Neural progenitor cell (in vitro differentiated cells): ENCODE measurements around the gene ARG2. TPM values are rescaled to one million over a fixed set of nuclear protein-coding genes. Genes with fewer than 3 reads are reported as not detected.

Source experiments
- DNase-seq: peaks from one replicate; pipeline ENCODE4 v3.0.0-alpha.2; 2016; ENCODE audit warnings: low spot score
- H2AFZ ChIP-seq: fragments of 200-600 bp; sonication (generic); replicated peaks from 2 replicates; pipeline ENCODE4 v1.6.1; 2016; ENCODE audit warnings: antibody characterized with exemption
- H3F3A ChIP-seq: fragments of 200-600 bp; sonication (generic); 2 replicates; pipeline ENCODE4 v1.6.1; 2016; ENCODE audit warnings: antibody characterized with exemption, low read depth
- H3K27ac ChIP-seq: fragments of 200-600 bp; sonication (generic); 2 replicates; pipeline ENCODE4 v1.5.1; 2016; ENCODE audit warnings: mild to moderate bottlenecking
- H3K27me3 ChIP-seq: fragments of 200-600 bp; sonication (generic); 2 replicates; pipeline ENCODE4 v1.6.1; 2016; ENCODE audit warnings: mild to moderate bottlenecking, moderate library complexity
- H3K36me3 ChIP-seq: fragments of 200-600 bp; sonication (generic); 2 replicates; pipeline ENCODE4 v1.5.1; 2016
- H3K4me1 ChIP-seq: fragments of 200-600 bp; sonication (generic); 2 replicates; pipeline ENCODE4 v1.6.1; 2016; ENCODE audit warnings: mixed run types
- H3K4me2 ChIP-seq: fragments of 200-600 bp; sonication (generic); 2 replicates; pipeline ENCODE4 v1.6.1; 2016
- H3K4me3 ChIP-seq: fragments of 200-600 bp; sonication (generic); 2 replicates; pipeline ENCODE4 v1.5.1; 2016
- H3K79me2 ChIP-seq: fragments of 200-600 bp; sonication (generic); 2 replicates; pipeline ENCODE4 v1.6.1; 2016; ENCODE audit warnings: low read depth
- H3K9ac ChIP-seq: fragments of 200-600 bp; sonication (generic); 2 replicates; pipeline ENCODE4 v1.6.1; 2016
- H3K9me3 ChIP-seq: fragments of 200-600 bp; sonication (generic); 2 replicates; pipeline ENCODE4 v1.5.1; 2016; ENCODE audit warnings: low read depth
- H4K20me1 ChIP-seq: fragments of 200-600 bp; sonication (generic); 2 replicates; pipeline ENCODE4 v1.6.1; 2016; ENCODE audit warnings: low read depth
- H3K27ac Mint-ChIP-seq: 3 replicates; pipeline ENCODE4 v1.8.0; 2021; ENCODE audit warnings: mixed read lengths
- H3K27me3 Mint-ChIP-seq: 2 replicates; pipeline ENCODE4 v1.8.0; 2022; ENCODE audit warnings: low read depth, mild to moderate bottlenecking, inconsistent platforms, moderate library complexity, mixed read lengths; ENCODE audit not compliant: insufficient read depth
- H3K36me3 Mint-ChIP-seq: 3 replicates; pipeline ENCODE4 v1.8.0; 2021; ENCODE audit warnings: mixed read lengths
- H3K4me1 Mint-ChIP-seq: 3 replicates; pipeline ENCODE4 v1.8.0; 2021; ENCODE audit warnings: mixed read lengths
- H3K4me3 Mint-ChIP-seq: 3 replicates; pipeline ENCODE4 v1.8.0; 2021; ENCODE audit warnings: mild to moderate bottlenecking, moderate library complexity, mixed read lengths
- H3K9me3 Mint-ChIP-seq: 3 replicates; pipeline ENCODE4 v1.8.0; 2020; ENCODE audit warnings: mixed read lengths
- EZH2 ChIP-seq: fragments of 200-600 bp; sonication (generic); IDR thresholded peaks from 2 replicates; pipeline ENCODE4 v1.6.1; 2017; ENCODE audit warnings: antibody characterized with exemption, mild to moderate bottlenecking, moderate library complexity
- EZH2phosphoT487 ChIP-seq: fragments of 200-600 bp; sonication (generic); IDR thresholded peaks from 2 replicates; pipeline ENCODE4 v1.6.1; 2017; ENCODE audit warnings: antibody characterized with exemption
- total RNA-seq: library from RNA; depleted of rRNA; stranded (reverse); fragments of >200 nt; gene quantifications from 2 replicates; pipeline ENCODE4 v1.2.3, GENCODE V29; 2015; ENCODE audit warnings: low replicate concordance
- TF ChIP-seq, protein P1 (sequence below): fragments of 200-600 bp; sonication (generic); IDR thresholded peaks from 2 replicates; pipeline ENCODE4 v1.5.1; 2017; ENCODE audit warnings: antibody characterized with exemption, mild to moderate bottlenecking

The ARG2 gene
- total RNA-seq, 1 donor from 2014 or later: 92.4 TPM

DNA sequence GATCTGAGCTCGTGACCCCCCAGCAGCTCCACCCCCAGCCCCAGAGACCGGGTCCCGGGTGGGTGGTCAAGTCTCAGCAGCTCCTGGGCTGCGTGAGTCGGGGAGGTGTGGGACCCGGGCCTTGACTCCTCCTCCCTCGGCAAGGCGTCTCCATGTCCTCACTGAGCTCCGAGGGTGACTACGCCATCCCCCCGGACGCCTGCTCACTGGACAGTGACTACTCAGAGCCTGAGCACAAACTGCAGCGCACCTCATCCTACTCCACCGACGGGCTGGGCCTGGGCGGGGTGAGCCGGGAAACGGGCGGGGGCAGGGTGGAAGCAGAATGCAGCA, 47.8 kb upstream of the ARG2 start:
- Histone ChIP-seq H3K4me1 (peaks cover 9% of the 10 kb centered on the region), H3K27me3 (no peaks in the 10 kb centered on the region), H3K9me3 (no peaks in the 10 kb centered on the region), H3K4me3 (no peak overlapping the region), H3K79me2 (no peaks in the 10 kb centered on the region), H4K20me1 (no peaks in the 10 kb centered on the region), H3K9ac (no peak overlapping the region), H3K27ac (no peak overlapping the region), H2AFZ (no peak overlapping the region), H3F3A (peaks cover 5% of the 10 kb centered on the region), H3K4me2 (no peak overlapping the region), H3K36me3 (no peaks in the 10 kb centered on the region)
- Mint-ChIP-seq H3K4me1 (peaks cover 10% of the 10 kb centered on the region), H3K27ac (no peak overlapping the region), H3K9me3 (no peaks in the 10 kb centered on the region), H3K36me3 (no peaks in the 10 kb centered on the region), H3K4me3 (no peak overlapping the region), H3K27me3 (peaks cover 7% of the 10 kb centered on the region)
- TF ChIP-seq, protein P1, sequence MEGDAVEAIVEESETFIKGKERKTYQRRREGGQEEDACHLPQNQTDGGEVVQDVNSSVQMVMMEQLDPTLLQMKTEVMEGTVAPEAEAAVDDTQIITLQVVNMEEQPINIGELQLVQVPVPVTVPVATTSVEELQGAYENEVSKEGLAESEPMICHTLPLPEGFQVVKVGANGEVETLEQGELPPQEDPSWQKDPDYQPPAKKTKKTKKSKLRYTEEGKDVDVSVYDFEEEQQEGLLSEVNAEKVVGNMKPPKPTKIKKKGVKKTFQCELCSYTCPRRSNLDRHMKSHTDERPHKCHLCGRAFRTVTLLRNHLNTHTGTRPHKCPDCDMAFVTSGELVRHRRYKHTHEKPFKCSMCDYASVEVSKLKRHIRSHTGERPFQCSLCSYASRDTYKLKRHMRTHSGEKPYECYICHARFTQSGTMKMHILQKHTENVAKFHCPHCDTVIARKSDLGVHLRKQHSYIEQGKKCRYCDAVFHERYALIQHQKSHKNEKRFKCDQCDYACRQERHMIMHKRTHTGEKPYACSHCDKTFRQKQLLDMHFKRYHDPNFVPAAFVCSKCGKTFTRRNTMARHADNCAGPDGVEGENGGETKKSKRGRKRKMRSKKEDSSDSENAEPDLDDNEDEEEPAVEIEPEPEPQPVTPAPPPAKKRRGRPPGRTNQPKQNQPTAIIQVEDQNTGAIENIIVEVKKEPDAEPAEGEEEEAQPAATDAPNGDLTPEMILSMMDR: no peak
- TF ChIP-seq EZH2: no peak
- no peak for TF ChIP-seq EZH2phosphoT487
- DNase-seq: no peak

DNA sequence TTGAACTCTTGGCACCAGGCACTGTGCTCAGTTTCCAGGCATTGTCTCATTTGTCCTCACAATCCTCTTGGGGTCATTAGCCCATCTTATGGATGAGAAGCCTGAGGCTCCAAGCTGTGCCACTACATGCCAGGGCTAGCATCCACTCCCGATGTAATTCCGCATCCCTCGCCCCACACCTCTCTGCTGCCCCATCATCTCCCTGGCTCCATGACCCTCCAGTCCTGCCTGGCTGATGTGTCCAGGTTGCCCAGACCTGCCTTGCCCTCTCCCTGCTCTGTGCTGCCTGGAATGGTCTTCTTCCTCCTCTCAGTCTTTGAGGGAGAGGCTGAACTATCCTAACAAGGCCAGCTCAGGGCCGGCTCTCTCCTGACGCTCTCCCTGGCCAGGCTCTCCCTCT, 47.1 kb upstream of the ARG2 start:
- Histone ChIP-seq H3K27ac (no peak overlapping the region), H2AFZ (no peak overlapping the region), H3K9ac (no peak overlapping the region), H3K4me1 (peaks cover 3% of the 10 kb centered on the region), H4K20me1 (no peaks in the 10 kb centered on the region), H3K4me3 (no peak overlapping the region), H3F3A (no peaks in the 10 kb centered on the region), H3K79me2 (no peaks in the 10 kb centered on the region), H3K9me3 (no peaks in the 10 kb centered on the region), H3K27me3 (no peaks in the 10 kb centered on the region), H3K36me3 (no peaks in the 10 kb centered on the region), H3K4me2 (no peak overlapping the region)
- Mint-ChIP-seq H3K36me3 (no peaks in the 10 kb centered on the region), H3K9me3 (no peaks in the 10 kb centered on the region), H3K4me3 (no peak overlapping the region), H3K4me1 (peaks cover 4% of the 10 kb centered on the region), H3K27me3 (peaks cover 7% of the 10 kb centered on the region), H3K27ac (no peak overlapping the region)
- no peak for TF ChIP-seq EZH2phosphoT487
- TF ChIP-seq EZH2: no peak
- TF ChIP-seq, protein P1: no peak
- no peak for DNase-seq

DNA sequence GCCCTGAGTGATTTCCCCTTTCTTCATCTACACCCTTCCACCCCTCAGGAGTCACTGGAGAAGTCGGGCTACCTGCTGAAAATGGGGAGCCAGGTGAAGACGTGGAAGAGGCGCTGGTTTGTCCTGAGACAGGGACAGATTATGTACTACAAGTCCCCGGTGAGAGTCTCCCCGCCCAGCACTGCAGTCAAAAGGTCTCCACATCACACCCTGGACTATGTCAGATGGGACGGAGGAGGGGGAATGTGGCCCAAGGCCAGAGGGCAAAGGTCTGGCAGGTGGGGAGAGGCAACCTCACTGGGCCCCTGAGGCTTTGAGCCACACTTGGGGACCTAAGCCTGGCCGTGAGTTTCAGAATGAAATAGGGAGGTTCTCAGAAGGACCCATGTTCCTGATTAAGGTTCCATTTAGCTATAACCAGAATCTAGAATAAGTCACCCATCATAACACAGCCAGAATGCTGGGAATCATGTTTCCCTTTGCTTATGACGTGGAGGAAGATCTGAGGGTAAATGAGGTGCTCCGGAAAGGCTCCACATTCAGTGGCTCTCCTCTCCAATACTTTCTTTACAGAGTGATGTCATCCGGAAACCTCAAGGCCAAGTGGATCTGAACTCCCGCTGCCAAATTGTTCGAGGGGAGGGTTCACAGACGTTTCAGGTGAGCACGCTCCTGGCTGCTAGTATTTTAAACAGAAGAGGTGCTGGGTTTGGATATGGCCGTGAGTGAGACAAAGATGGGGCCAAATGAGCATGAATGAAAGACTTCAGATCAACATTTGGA, 46.3 kb upstream of the ARG2 start:
- peaks cover 4% of the 10 kb centered on the region for H3K4me1 Mint-ChIP-seq
- no peak overlapping the region for H3K4me3 Mint-ChIP-seq
- H3K27ac Mint-ChIP-seq: no peak overlapping the region
- Histone ChIP-seq H3K79me2 (no peaks in the 10 kb centered on the region), H3K4me3 (no peak overlapping the region), H3K4me1 (no peaks in the 10 kb centered on the region), H3F3A (no peaks in the 10 kb centered on the region), H3K4me2 (no peak overlapping the region), H3K27ac (no peak overlapping the region), H3K9me3 (no peaks in the 10 kb centered on the region), H3K36me3 (no peaks in the 10 kb centered on the region), H2AFZ (no peak overlapping the region), H4K20me1 (no peaks in the 10 kb centered on the region), H3K9ac (no peak overlapping the region), H3K27me3 (no peaks in the 10 kb centered on the region)
- TF ChIP-seq, protein P1: no peak
- TF ChIP-seq EZH2phosphoT487: no peak
- no peak for TF ChIP-seq EZH2
- H3K36me3 Mint-ChIP-seq: no peaks in the 10 kb centered on the region
- H3K9me3 Mint-ChIP-seq: no peaks in the 10 kb centered on the region
- peaks cover 7% of the 10 kb centered on the region for H3K27me3 Mint-ChIP-seq
- no peak for DNase-seq
